ENCODE measurements around the gene NLRP5. TPM values are rescaled to one million over a fixed set of nuclear protein-coding genes. Genes with fewer than 3 reads are reported as not detected.
A peak's percentile ranks its signal among the peaks of the same experiment; 100 is the strongest.

NLRP5 gene
- total RNA-seq, 5 donors from 2014 or later (not counting 1 experiment from before 2014, with no cell fraction given), result not detected

DNA sequence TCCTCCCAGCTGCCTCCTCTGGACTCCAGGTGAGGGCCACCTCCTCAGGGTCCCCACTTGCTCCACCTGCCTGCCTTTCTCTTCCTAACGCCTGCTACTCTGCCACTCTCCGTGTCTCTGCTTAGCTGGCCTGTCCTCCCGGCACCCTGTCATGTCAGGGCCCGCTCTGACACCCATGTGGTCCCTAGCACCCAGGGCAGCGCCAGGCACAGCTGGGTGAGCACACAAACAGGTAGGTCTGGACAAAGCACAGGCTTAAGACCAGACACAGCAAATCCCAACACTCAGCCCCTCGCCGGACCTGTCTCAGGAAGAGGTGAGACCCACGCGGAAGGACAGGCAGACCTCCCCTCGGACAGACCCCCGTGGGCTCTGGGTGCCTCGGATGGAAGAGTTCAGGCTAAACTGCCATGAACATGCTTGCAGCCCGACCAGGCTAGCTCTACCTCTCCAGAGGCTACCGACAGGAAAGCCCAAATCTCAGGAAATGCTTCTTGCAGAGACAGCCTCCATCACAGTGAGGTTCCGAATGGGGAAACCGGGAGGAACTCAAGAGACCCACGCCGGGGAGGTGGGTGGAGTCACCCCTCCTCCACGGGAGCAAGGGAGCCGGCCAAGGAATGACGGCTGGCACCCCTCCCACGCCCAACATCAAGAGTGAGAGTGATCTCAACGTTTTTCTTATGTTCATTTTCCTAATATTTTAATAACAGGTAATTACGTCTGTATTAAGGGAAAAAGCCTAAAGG, 122.0 kb downstream of the NLRP5 start:
- Mint-ChIP-seq H3K4me1 (peaks cover 57 to 67% (median 63%) of the 10 kb centered on the region in 3 donors), H3K4me3 (peak overlapping the region in 1 of 3 donors; percentile 53), H3K9me3 (no peaks in the 10 kb centered on the region), H3K36me3 (peaks cover 3% of the 10 kb centered on the region), H3K27ac (no peak overlapping the region), H3K27me3 (no peaks in the 10 kb centered on the region)
- Histone ChIP-seq H3K27me3 (replicated peaks in 1 of 2; ENCODE audit: control insufficient read depth in 2 of 2, extremely low read depth in 1 of 2, insufficient read depth in 2 of 2, low read length in 1 of 2) (no peaks in the 10 kb centered on the region), H3K4me3 (ENCODE audit: control insufficient read depth in 1 of 2, extremely low read depth in 1 of 2, low read length in 1 of 2) (no peak overlapping the region), H3K36me3 (ENCODE audit: control insufficient read depth in 2 of 2, extremely low read depth in 1 of 2, insufficient read depth in 1 of 2, low read length in 1 of 2) (peaks cover 0 to 5% of the 10 kb centered on the region in 2 donors), H3K9me3 (no peaks in the 10 kb centered on the region), H3K4me1 (ENCODE audit: control insufficient read depth in 1 of 2, extremely low read depth in 1 of 2, insufficient read depth in 2 of 2, low read length in 2 of 2) (peaks cover 11 to 65% of the 10 kb centered on the region in 2 experiments), H3K27ac (ENCODE audit: low read length) (no peak overlapping the region)
- no peak for DNase-seq
- no peak for ATAC-seq (replicated peaks in 1 of 4)
- ChIA-PET CTCF (interaction anchor here in 1 of 2 donors (0.5 kb wide), 1 partner anchor 1908 kb away, joined by 3 read pairs; the partner anchor contains the start of gene RPS9), POLR2A (no interaction called here)
- 96% methylated on average over 7 of the region's 24 CpGs for WGBS (ENCODE audit: insufficient coverage)

GRCh38 chr19:56109226-56109625, 122.7 kb downstream of the NLRP5 start:
- Histone ChIP-seq H3K4me3 (ENCODE audit: control insufficient read depth in 1 of 2, extremely low read depth in 1 of 2, low read length in 1 of 2) (no peak overlapping the region), H3K36me3 (ENCODE audit: control insufficient read depth in 2 of 2, extremely low read depth in 1 of 2, insufficient read depth in 1 of 2, low read length in 1 of 2) (peaks cover 0 to 5% of the 10 kb centered on the region in 2 donors), H3K4me1 (ENCODE audit: control insufficient read depth in 1 of 2, extremely low read depth in 1 of 2, insufficient read depth in 2 of 2, low read length in 2 of 2) (peaks cover 11 to 71% of the 10 kb centered on the region in 2 experiments), H3K27ac (ENCODE audit: low read length) (no peak overlapping the region), H3K9me3 (no peaks in the 10 kb centered on the region), H3K27me3 (replicated peaks in 1 of 2; ENCODE audit: control insufficient read depth in 2 of 2, extremely low read depth in 1 of 2, insufficient read depth in 2 of 2, low read length in 1 of 2) (no peaks in the 10 kb centered on the region)
- no peaks in the 10 kb centered on the region for H3K27me3 Mint-ChIP-seq
- ATAC-seq (replicated peaks in 1 of 4) (no peak), DNase-seq (no peak)
- no peak overlapping the region for H3K27ac Mint-ChIP-seq
- H3K4me1 Mint-ChIP-seq, result peaks cover 62 to 71% (median 68%) of the 10 kb centered on the region in 3 donors
- CTCF ChIA-PET, result no interaction called here
- POLR2A ChIA-PET, result no interaction called here
- 75% methylated on average over 8 of the region's 13 CpGs for WGBS (ENCODE audit: insufficient coverage)
- peaks cover 3% of the 10 kb centered on the region for H3K36me3 Mint-ChIP-seq
- H3K4me3 Mint-ChIP-seq, result no peak overlapping the region
- no peaks in the 10 kb centered on the region for H3K9me3 Mint-ChIP-seq

DNA sequence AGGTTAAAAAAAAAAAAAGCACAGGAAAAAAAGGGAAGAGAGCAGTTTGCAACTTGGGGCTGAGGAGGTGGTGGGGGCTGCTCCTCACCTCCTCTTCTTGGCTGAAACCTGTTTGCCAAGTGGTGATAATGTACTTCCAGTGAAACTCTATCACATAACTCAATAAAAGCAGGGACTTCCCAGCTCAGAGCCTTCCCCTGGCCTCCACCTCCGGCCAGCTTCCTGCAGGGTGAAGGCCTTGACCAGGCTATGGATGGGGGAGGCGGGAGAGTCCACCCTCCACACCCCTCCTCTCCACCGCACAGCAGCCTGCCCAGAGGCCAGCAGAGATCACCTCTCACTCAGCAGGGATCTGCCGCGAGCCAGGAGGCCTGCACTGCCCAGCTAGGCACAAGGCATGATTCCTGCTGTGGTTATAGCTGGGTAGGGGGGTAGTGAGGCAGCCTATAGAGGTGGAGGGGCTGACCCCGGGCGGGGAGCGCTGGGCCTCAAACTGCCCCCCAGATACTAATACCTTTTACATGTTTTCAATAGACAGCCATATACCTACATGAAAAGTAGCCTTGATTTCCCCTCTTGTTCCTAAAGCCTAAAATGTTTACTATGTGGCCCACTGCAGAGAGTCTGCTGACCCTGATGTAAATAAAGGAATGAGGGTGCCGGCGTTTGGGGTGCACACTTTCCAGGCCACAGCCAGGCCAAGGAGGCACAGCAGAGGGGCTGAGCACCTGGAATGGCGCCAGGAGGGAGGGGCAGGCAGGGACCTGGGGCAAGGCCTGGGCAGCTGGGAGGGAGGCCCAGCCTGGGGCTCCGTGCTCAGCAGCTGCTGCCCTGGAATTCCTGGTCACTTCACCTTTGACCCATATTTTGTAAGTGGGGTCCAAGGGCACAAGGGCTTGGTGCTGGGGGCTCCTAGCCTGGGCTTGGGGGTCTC, 124.2 kb downstream of the NLRP5 start:
- Mint-ChIP-seq H3K4me3 (no peak overlapping the region), H3K27me3 (no peaks in the 10 kb centered on the region), H3K36me3 (peaks cover 3% of the 10 kb centered on the region), H3K9me3 (no peaks in the 10 kb centered on the region), H3K27ac (peak overlapping the region; percentile 45 to 48), H3K4me1 (peaks cover 65 to 73% (median 69%) of the 10 kb centered on the region in 3 donors)
- Histone ChIP-seq H3K4me3 (ENCODE audit: control insufficient read depth in 1 of 2, extremely low read depth in 1 of 2, low read length in 1 of 2) (no peak overlapping the region), H3K27me3 (replicated peaks in 1 of 2; ENCODE audit: control insufficient read depth in 2 of 2, extremely low read depth in 1 of 2, insufficient read depth in 2 of 2, low read length in 1 of 2) (no peaks in the 10 kb centered on the region), H3K9me3 (no peaks in the 10 kb centered on the region), H3K27ac (ENCODE audit: low read length) (no peak overlapping the region), H3K4me1 (ENCODE audit: control insufficient read depth in 1 of 2, extremely low read depth in 1 of 2, insufficient read depth in 2 of 2, low read length in 2 of 2) (peaks cover 9 to 67% of the 10 kb centered on the region in 2 experiments), H3K36me3 (ENCODE audit: control insufficient read depth in 2 of 2, extremely low read depth in 1 of 2, insufficient read depth in 1 of 2, low read length in 1 of 2) (peaks cover 0 to 5% of the 10 kb centered on the region in 2 donors)
- 57% methylated on average over 3 of the region's 12 CpGs for WGBS (ENCODE audit: insufficient coverage)
- ATAC-seq (replicated peaks in 1 of 4) (no peak), DNase-seq (no peak)
- POLR2A ChIA-PET, result interaction anchor here in 1 of 2 donors (0.7 kb wide), 1 partner anchor 43 kb away, joined by 3 read pairs; no protein-coding TSS in a partner anchor
- CTCF ChIA-PET, result no interaction called here

Other genes with a start within 250 kb of the NLRP5 start
- gene NLRP9, start 248.4 kb upstream of the NLRP5 start, total RNA-seq, result not detected
- not detected for gene RFPL4A, start 227.7 kb upstream of the NLRP5 start, total RNA-seq
- not detected for gene RFPL4AL1, start 217.7 kb upstream of the NLRP5 start, total RNA-seq
- not detected for gene NLRP11, start 154.8 kb upstream of the NLRP5 start, total RNA-seq
- not detected for gene NLRP4, start 150.2 kb upstream of the NLRP5 start, total RNA-seq
- not detected for gene NLRP13, start 54.4 kb upstream of the NLRP5 start, total RNA-seq
- gene NLRP8, start 38.9 kb upstream of the NLRP5 start, total RNA-seq, result not detected
- gene ZNF787, start 134.5 kb downstream of the NLRP5 start, total RNA-seq, result 10 to 100 TPM; 20.6 to 38.6 (median 34.9) TPM
- 10 to 100 TPM; 23.1 to 51.4 (median 46.0) TPM for gene ZNF444, start 154.5 kb downstream of the NLRP5 start, total RNA-seq
- gene GALP, start 189.2 kb downstream of the NLRP5 start, total RNA-seq, result not detected
- not detected for gene ZSCAN5B, start 211.0 kb downstream of the NLRP5 start, total RNA-seq
- not detected for gene ZSCAN5C, start 215.5 kb downstream of the NLRP5 start, total RNA-seq